Measurements from ENCODE around the gene TAF1B. TPM values are rescaled to one million over a fixed set of nuclear protein-coding genes. Genes with fewer than 3 reads are reported as not detected.

TAF1B gene
- total and polyA plus RNA-seq, 2 donors (not counting 1 experiment from before 2014, with no cell fraction given) = 19.5 to 32.9 TPM

DNA sequence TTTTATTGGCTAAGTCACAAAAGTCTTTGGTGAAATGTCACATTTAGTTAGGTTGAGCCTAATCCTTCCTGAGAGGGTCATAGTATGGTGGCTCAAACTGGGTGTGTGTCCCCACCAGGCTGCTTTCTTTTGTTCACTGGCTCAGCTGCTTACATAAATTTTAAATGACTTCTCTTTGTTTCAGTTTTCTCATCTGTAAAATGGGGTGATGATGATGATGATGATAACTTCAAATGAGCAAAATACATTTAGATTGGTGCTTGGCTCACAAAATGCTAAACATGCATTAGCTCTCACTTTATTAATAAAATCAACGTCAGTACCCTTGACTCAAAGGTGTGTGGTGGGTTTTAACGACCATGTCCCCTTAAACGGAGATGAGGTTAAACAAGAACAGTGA, 7.2 kb upstream of the TAF1B start:
- no peak overlapping the region for H2AFZ ChIP-seq (ENCODE audit: low read length)
- H4K20me1 ChIP-seq (ENCODE audit: control insufficient read depth, extremely low read depth, insufficient read depth, low read length) = no peaks in the 10 kb centered on the region
- H3K9me3 ChIP-seq (ENCODE audit: control insufficient read depth, insufficient read depth, low read depth, low read length) = no peaks in the 10 kb centered on the region
- H3K4me3 ChIP-seq (replicated peaks in 1 of 4; ENCODE audit: control extremely low read depth in 1 of 4, insufficient read depth in 1 of 4, low read depth in 3 of 4, low read length in 4 of 4) = no peak overlapping the region
- no peaks in the 10 kb centered on the region for H3K4me1 ChIP-seq (ENCODE audit: control insufficient read depth, extremely low read depth, insufficient read depth, low read length)
- H3K4me2 ChIP-seq (ENCODE audit: extremely low read depth, insufficient read depth, low read length) = no peak overlapping the region
- no peaks in the 10 kb centered on the region for H3K36me3 ChIP-seq (ENCODE audit: control insufficient read depth, insufficient read depth, low read length)
- no peak overlapping the region for H3K27ac ChIP-seq (ENCODE audit: insufficient read depth, low read length)
- no peak for TF ChIP-seq EZH2 (IDR thresholded peaks at IDR 0.05; ENCODE audit: low read length, missing control alignments)
- TF ChIP-seq, protein P1, sequence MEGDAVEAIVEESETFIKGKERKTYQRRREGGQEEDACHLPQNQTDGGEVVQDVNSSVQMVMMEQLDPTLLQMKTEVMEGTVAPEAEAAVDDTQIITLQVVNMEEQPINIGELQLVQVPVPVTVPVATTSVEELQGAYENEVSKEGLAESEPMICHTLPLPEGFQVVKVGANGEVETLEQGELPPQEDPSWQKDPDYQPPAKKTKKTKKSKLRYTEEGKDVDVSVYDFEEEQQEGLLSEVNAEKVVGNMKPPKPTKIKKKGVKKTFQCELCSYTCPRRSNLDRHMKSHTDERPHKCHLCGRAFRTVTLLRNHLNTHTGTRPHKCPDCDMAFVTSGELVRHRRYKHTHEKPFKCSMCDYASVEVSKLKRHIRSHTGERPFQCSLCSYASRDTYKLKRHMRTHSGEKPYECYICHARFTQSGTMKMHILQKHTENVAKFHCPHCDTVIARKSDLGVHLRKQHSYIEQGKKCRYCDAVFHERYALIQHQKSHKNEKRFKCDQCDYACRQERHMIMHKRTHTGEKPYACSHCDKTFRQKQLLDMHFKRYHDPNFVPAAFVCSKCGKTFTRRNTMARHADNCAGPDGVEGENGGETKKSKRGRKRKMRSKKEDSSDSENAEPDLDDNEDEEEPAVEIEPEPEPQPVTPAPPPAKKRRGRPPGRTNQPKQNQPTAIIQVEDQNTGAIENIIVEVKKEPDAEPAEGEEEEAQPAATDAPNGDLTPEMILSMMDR (conservative IDR thresholded peaks at IDR 0.05 in 1 of 2, IDR thresholded peaks at IDR 0.05 in 1 of 2; ENCODE audit: low read depth in 1 of 2, low read length in 2 of 2) = no peak
- no peak overlapping the region for H3K9ac ChIP-seq (ENCODE audit: insufficient read depth, low read length)
- peaks cover 2% of the 10 kb centered on the region for H3K27me3 ChIP-seq (ENCODE audit: control insufficient read depth, insufficient read depth, low read length)
- no peaks in the 10 kb centered on the region for H3K79me2 ChIP-seq (ENCODE audit: control insufficient read depth, insufficient read depth, low read length)
- DNase-seq (ENCODE audit: low read depth in 2 of 2) = no peak

DNA sequence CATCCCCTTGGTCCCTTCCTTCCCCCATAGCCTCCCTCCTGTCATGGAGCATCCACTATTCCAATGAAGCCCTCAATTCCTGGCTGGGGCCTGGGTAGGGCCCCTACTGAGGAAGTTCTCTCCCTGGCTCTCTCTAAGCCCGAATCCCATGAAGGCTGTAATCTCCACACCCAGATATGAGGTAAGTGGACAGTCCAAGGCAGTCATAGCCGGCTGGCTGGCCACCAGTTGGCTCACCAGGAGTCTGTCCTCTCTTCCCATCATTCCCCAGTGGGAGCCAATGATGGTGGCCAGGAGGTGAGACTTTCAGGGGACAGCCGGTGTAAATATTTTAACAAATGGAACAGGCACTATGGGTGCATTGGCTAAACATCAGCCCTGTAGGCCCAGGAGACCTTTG, 6.8 kb upstream of the TAF1B start:
- Histone ChIP-seq H4K20me1 (ENCODE audit: control insufficient read depth, extremely low read depth, insufficient read depth, low read length) (no peaks in the 10 kb centered on the region), H3K27ac (ENCODE audit: insufficient read depth, low read length) (no peak overlapping the region), H3K4me3 (replicated peaks in 1 of 4; ENCODE audit: control extremely low read depth in 1 of 4, insufficient read depth in 1 of 4, low read depth in 3 of 4, low read length in 4 of 4) (no peak overlapping the region), H3K27me3 (ENCODE audit: control insufficient read depth, insufficient read depth, low read length) (peaks cover 2% of the 10 kb centered on the region), H3K9me3 (ENCODE audit: control insufficient read depth, insufficient read depth, low read depth, low read length) (no peaks in the 10 kb centered on the region), H3K36me3 (ENCODE audit: control insufficient read depth, insufficient read depth, low read length) (no peaks in the 10 kb centered on the region), H3K4me1 (ENCODE audit: control insufficient read depth, extremely low read depth, insufficient read depth, low read length) (no peaks in the 10 kb centered on the region), H2AFZ (ENCODE audit: low read length) (no peak overlapping the region), H3K9ac (ENCODE audit: insufficient read depth, low read length) (no peak overlapping the region), H3K4me2 (ENCODE audit: extremely low read depth, insufficient read depth, low read length) (peak overlapping the region; percentile 25), H3K79me2 (ENCODE audit: control insufficient read depth, insufficient read depth, low read length) (no peaks in the 10 kb centered on the region)
- no peak for DNase-seq (ENCODE audit: low read depth in 2 of 2)
- TF ChIP-seq EZH2 (IDR thresholded peaks at IDR 0.05; ENCODE audit: low read length, missing control alignments) = no peak
- TF ChIP-seq, protein P1 (conservative IDR thresholded peaks at IDR 0.05 in 1 of 2, IDR thresholded peaks at IDR 0.05 in 1 of 2; ENCODE audit: low read depth in 1 of 2, low read length in 2 of 2) = no peak

DNA sequence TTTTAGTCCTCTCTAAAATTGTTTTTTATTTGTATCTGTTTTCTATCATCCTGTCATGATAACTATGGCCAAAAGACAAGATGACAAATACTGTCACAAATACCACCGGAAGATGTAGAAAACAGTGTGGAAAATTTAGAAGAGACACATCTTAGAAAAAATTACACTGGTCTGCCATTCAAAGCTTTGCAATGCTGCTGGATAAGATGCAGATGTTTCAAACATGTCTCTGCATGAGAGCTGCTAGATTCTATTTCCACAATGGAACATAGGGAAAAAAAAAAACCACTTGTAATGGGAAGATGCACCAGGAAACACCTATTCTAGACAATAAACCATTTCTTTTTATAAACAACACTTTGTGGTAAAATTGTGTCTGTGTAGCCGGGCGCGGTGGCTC, 5.8 kb upstream of the TAF1B start:
- Histone ChIP-seq H3K36me3 (ENCODE audit: control insufficient read depth, insufficient read depth, low read length) (no peaks in the 10 kb centered on the region), H3K4me2 (ENCODE audit: extremely low read depth, insufficient read depth, low read length) (no peak overlapping the region), H3K9me3 (ENCODE audit: control insufficient read depth, insufficient read depth, low read depth, low read length) (no peaks in the 10 kb centered on the region), H3K9ac (ENCODE audit: insufficient read depth, low read length) (no peak overlapping the region), H3K4me3 (replicated peaks in 1 of 4; ENCODE audit: control extremely low read depth in 1 of 4, insufficient read depth in 1 of 4, low read depth in 3 of 4, low read length in 4 of 4) (no peak overlapping the region), H3K79me2 (ENCODE audit: control insufficient read depth, insufficient read depth, low read length) (no peaks in the 10 kb centered on the region), H3K4me1 (ENCODE audit: control insufficient read depth, extremely low read depth, insufficient read depth, low read length) (no peaks in the 10 kb centered on the region), H3K27me3 (ENCODE audit: control insufficient read depth, insufficient read depth, low read length) (no peaks in the 10 kb centered on the region), H4K20me1 (ENCODE audit: control insufficient read depth, extremely low read depth, insufficient read depth, low read length) (no peaks in the 10 kb centered on the region), H2AFZ (ENCODE audit: low read length) (no peak overlapping the region), H3K27ac (ENCODE audit: insufficient read depth, low read length) (no peak overlapping the region)
- TF ChIP-seq, protein P1 (conservative IDR thresholded peaks at IDR 0.05 in 1 of 2, IDR thresholded peaks at IDR 0.05 in 1 of 2; ENCODE audit: low read depth in 1 of 2, low read length in 2 of 2) = no peak
- TF ChIP-seq EZH2 (IDR thresholded peaks at IDR 0.05; ENCODE audit: low read length, missing control alignments) = no peak
- no peak for DNase-seq (ENCODE audit: low read depth in 2 of 2)
